ENCODE data around the gene SHISA8. TPM values are rescaled to one million over a fixed set of nuclear protein-coding genes. Genes with fewer than 3 reads are reported as not detected.

Gene SHISA8
- polyA plus RNA-seq, 1 donor from 2014 or later, result 0.62 TPM

- no peak overlapping the region for H3K9ac ChIP-seq (ENCODE audit: low read length)
- TF ChIP-seq CTCF (IDR thresholded peaks at IDR 0.05; ENCODE audit: poor library complexity, severe bottlenecking) (no peak), RAD21 (conservative IDR thresholded peaks at IDR 0.05) (no peak), EZH2 (IDR thresholded peaks at IDR 0.05; ENCODE audit: borderline replicate concordance, insufficient read depth, low read length, poor library complexity, severe bottlenecking) (no peak), EP300 (conservative IDR thresholded peaks at IDR 0.05; ENCODE audit: poor library complexity, severe bottlenecking) (no peak), MXI1 (conservative IDR thresholded peaks at IDR 0.05; ENCODE audit: poor library complexity, severe bottlenecking) (no peak), TAF1 (IDR thresholded peaks at IDR 0.05; ENCODE audit: low read depth) (no peak), POLR2AphosphoS5 (IDR thresholded peaks at IDR 0.05) (no peak), REST (IDR thresholded peaks at IDR 0.05; ENCODE audit: borderline replicate concordance) (no peak), SMC3 (conservative IDR thresholded peaks at IDR 0.05; ENCODE audit: poor library complexity) (no peak)
- H3K4me2 ChIP-seq (ENCODE audit: low read length), result no peak overlapping the region
Measured at GRCh38 chr22:41939981-41940831, 25.3 kb upstream of the SHISA8 start.

GRCh38 chr22:41936894-41937169 lies 22.0 kb upstream of the SHISA8 start:
- no peak overlapping the region for H3K27ac ChIP-seq (ENCODE audit: low read length)
- no peaks in the 10 kb centered on the region for H3K79me2 ChIP-seq (replicated peaks; ENCODE audit: insufficient read depth, low read length)
- no peak for TF ChIP-seq TAF1 (IDR thresholded peaks at IDR 0.05; ENCODE audit: low read depth)
- no peak for TF ChIP-seq MXI1 (conservative IDR thresholded peaks at IDR 0.05; ENCODE audit: poor library complexity, severe bottlenecking)
- TF ChIP-seq CTCF (IDR thresholded peaks at IDR 0.05; ENCODE audit: poor library complexity, severe bottlenecking), result no peak
- TF ChIP-seq SMC3 (conservative IDR thresholded peaks at IDR 0.05; ENCODE audit: poor library complexity), result no peak
- no peak for TF ChIP-seq POLR2AphosphoS5 (IDR thresholded peaks at IDR 0.05)
- no peak for TF ChIP-seq EZH2 (IDR thresholded peaks at IDR 0.05; ENCODE audit: borderline replicate concordance, insufficient read depth, low read length, poor library complexity, severe bottlenecking)
- no peak for TF ChIP-seq EP300 (conservative IDR thresholded peaks at IDR 0.05; ENCODE audit: poor library complexity, severe bottlenecking)
- H3K27me3 ChIP-seq (ENCODE audit: insufficient read depth, low read depth, low read length), result no peaks in the 10 kb centered on the region
- H3K9me3 ChIP-seq (ENCODE audit: low read length), result no peaks in the 10 kb centered on the region
- no peaks in the 10 kb centered on the region for H4K20me1 ChIP-seq (ENCODE audit: insufficient read depth)
- no peaks in the 10 kb centered on the region for H3K36me3 ChIP-seq (ENCODE audit: insufficient read depth, low read length)
- H3K4me3 ChIP-seq (ENCODE audit: low read length), result no peak overlapping the region
- no peak overlapping the region for H3K9ac ChIP-seq (ENCODE audit: low read length)
- no peak overlapping the region for H3K4me2 ChIP-seq (ENCODE audit: low read length)
- no peaks in the 10 kb centered on the region for H3K9me2 ChIP-seq (ENCODE audit: insufficient read depth, low read length)
- no peak overlapping the region for H2AFZ ChIP-seq (ENCODE audit: low read depth, low read length)
- no peaks in the 10 kb centered on the region for H3F3A ChIP-seq (ENCODE audit: insufficient read depth, low read length, poor library complexity, severe bottlenecking)

More at GRCh38 chr22:41939981-41940831, 25.3 kb upstream of the SHISA8 start:
- Histone ChIP-seq H3K27ac (ENCODE audit: low read length) (no peak overlapping the region), H2AFZ (ENCODE audit: low read depth, low read length) (no peak overlapping the region), H4K20me1 (ENCODE audit: insufficient read depth) (no peaks in the 10 kb centered on the region), H3K9me3 (ENCODE audit: low read length) (no peaks in the 10 kb centered on the region), H3K4me3 (ENCODE audit: low read length) (no peak overlapping the region), H3K79me2 (replicated peaks; ENCODE audit: insufficient read depth, low read length) (no peaks in the 10 kb centered on the region), H3K9me2 (ENCODE audit: insufficient read depth, low read length) (no peaks in the 10 kb centered on the region), H3K36me3 (ENCODE audit: insufficient read depth, low read length) (no peaks in the 10 kb centered on the region), H3K27me3 (ENCODE audit: insufficient read depth, low read depth, low read length) (no peaks in the 10 kb centered on the region), H3F3A (ENCODE audit: insufficient read depth, low read length, poor library complexity, severe bottlenecking) (no peaks in the 10 kb centered on the region)

All from neural cell (in vitro differentiated cells).